IMR-90 (cell line): ENCODE results near the gene MPI. TPM values are rescaled to one million over a fixed set of nuclear protein-coding genes. Genes with fewer than 3 reads are reported as not detected.

Source experiments
- ATAC-seq: fragments of 200-7000 bp; cut with Tn5 transposase; 2 replicates; pipeline ENCODE4 v1.9.1; 2020; ENCODE audit warnings: low read depth, mild to moderate bottlenecking, moderate library complexity
- BruUV-seq: library from RNA; stranded (reverse); fragments of 400-500 nt; replicated peaks from 2 replicates; lab custom pipeline; 2021; lab: Mats Ljungman, UMichigan
- CTCF ChIA-PET: fragments of 300-600 bp; formaldehyde crosslinking; extraction: SDS; loops from one replicate; lab custom pipeline; 2021; ENCODE audit warnings: antibody characterized with exemption; lab: Yijun Ruan, JAX
- POLR2A ChIA-PET: fragments of 300-600 bp; sonication (Branson Sonifier 250); formaldehyde crosslinking; loops from one replicate; lab custom pipeline; 2022; ENCODE audit warnings: antibody characterized with exemption; ENCODE audit not compliant: unreplicated experiment; lab: Charles Lee
- DNase-seq: peaks from one replicate; pipeline ENCODE4 v3.0.0; 2013
- H2AFZ ChIP-seq: replicated peaks from 2 replicates; pipeline ENCODE3; 2013; ENCODE audit warnings: low read length, mild to moderate bottlenecking; ENCODE audit not compliant: poor library complexity
- H2AK5ac ChIP-seq: 2 replicates; pipeline ENCODE4 v1.6.1; 2013; ENCODE audit warnings: low read depth, low read length, inconsistent platforms
- H2AK9ac ChIP-seq: replicated peaks from 2 replicates; pipeline ENCODE3; 2013; ENCODE audit warnings: mild to moderate bottlenecking, low read depth, low read length, moderate library complexity; ENCODE audit not compliant: poor library complexity
- H2BK120ac ChIP-seq: 2 replicates; pipeline ENCODE4 v1.6.1; 2013; ENCODE audit warnings: low read depth, low read length, inconsistent platforms
- H2BK15ac ChIP-seq: 3 replicates; pipeline ENCODE4 v1.6.1; 2013; ENCODE audit warnings: low read depth, low read length, inconsistent platforms
- H2BK20ac ChIP-seq: 2 replicates; pipeline ENCODE4 v1.6.1; 2013; ENCODE audit warnings: low read depth, mild to moderate bottlenecking, inconsistent platforms, low read length, moderate library complexity
- H2BK5ac ChIP-seq: 2 replicates; pipeline ENCODE4 v1.6.1; 2013; ENCODE audit warnings: mild to moderate bottlenecking, low read depth, low read length, inconsistent platforms; ENCODE audit not compliant: poor library complexity, severe bottlenecking
- H3K14ac ChIP-seq: replicated peaks from 2 replicates; pipeline ENCODE4 v1.6.1; 2013; ENCODE audit warnings: low read depth, low read length, inconsistent platforms
- H3K18ac ChIP-seq: 2 replicates; pipeline ENCODE4 v1.6.1; 2013; ENCODE audit warnings: low read depth, low read length, control low read depth
- H3K23ac ChIP-seq: 2 replicates; pipeline ENCODE4 v1.6.1; 2013; ENCODE audit warnings: low read depth, low read length, inconsistent platforms
- H3K27ac ChIP-seq: 2 replicates; pipeline ENCODE4 v1.5.1; 2013; ENCODE audit warnings: mild to moderate bottlenecking, control low read depth, low read length; ENCODE audit not compliant: insufficient read depth
- H3K27me3 ChIP-seq: 2 replicates; pipeline ENCODE4 v1.6.1; 2013; ENCODE audit warnings: low read length; ENCODE audit not compliant: control insufficient read depth, insufficient read depth
- H3K36me3 ChIP-seq: 2 replicates; pipeline ENCODE4 v1.6.1; 2013; ENCODE audit warnings: low read length, mixed read lengths; ENCODE audit not compliant: control insufficient read depth, insufficient read depth
- H3K4ac ChIP-seq: 2 replicates; pipeline ENCODE4 v1.6.1; 2013; ENCODE audit warnings: low read depth, low read length, inconsistent platforms
- H3K4me1 ChIP-seq: 2 replicates; pipeline ENCODE4 v1.6.1; 2013; ENCODE audit warnings: low read length, mixed read lengths; ENCODE audit not compliant: control insufficient read depth, insufficient read depth
- H3K4me2 ChIP-seq: 2 replicates; pipeline ENCODE4 v1.6.1; 2013; ENCODE audit warnings: low read depth, mild to moderate bottlenecking, control low read depth, low read length, moderate library complexity
- H3K4me3 ChIP-seq: 2 replicates; pipeline ENCODE4 v1.5.1; 2013; ENCODE audit warnings: low read depth, mild to moderate bottlenecking, control low read depth, low read length, moderate library complexity; ENCODE audit not compliant: insufficient read depth
- H3K56ac ChIP-seq: 2 replicates; pipeline ENCODE4 v1.6.1; 2013; ENCODE audit warnings: low read length, inconsistent platforms; ENCODE audit not compliant: insufficient read depth; ENCODE audit errors: extremely low read depth
- H3K79me1 ChIP-seq, 2 experiments: 2 replicates each; pipeline ENCODE4 v1.6.1; 2013; ENCODE audit warnings: low read length in 2 of 2, inconsistent platforms in 1 of 2, low read depth in 1 of 2
- H3K9ac ChIP-seq: 2 replicates; pipeline ENCODE4 v1.6.1; 2013; ENCODE audit warnings: low read depth, low read length, control low read depth
- H3K9me1 ChIP-seq: 2 replicates; pipeline ENCODE4 v1.6.1; 2013; ENCODE audit warnings: low read length, inconsistent platforms; ENCODE audit not compliant: insufficient read depth
- H3K9me3 ChIP-seq: 2 replicates; pipeline ENCODE4 v1.6.1; 2013; ENCODE audit warnings: low read length; ENCODE audit not compliant: control insufficient read depth, insufficient read depth
- H4K20me1 ChIP-seq: 2 replicates; pipeline ENCODE4 v1.6.1; 2013; ENCODE audit warnings: low read length, inconsistent platforms; ENCODE audit not compliant: insufficient read depth
- H4K5ac ChIP-seq: 2 replicates; pipeline ENCODE4 v1.6.1; 2013; ENCODE audit warnings: mild to moderate bottlenecking, low read depth, low read length, control low read depth
- H4K8ac ChIP-seq, 2 experiments: 2 replicates each; pipeline ENCODE4 v1.6.1; 2013; ENCODE audit warnings: low read depth in 2 of 2, low read length in 2 of 2, control low read depth in 1 of 2, inconsistent platforms in 1 of 2
- H4K91ac ChIP-seq: 2 replicates; pipeline ENCODE4 v1.6.1; 2013; ENCODE audit warnings: low read depth, low read length, inconsistent platforms; ENCODE audit not compliant: insufficient read depth
- BHLHE40 ChIP-seq: fragments of 150-350 bp; IDR thresholded peaks from 2 replicates; pipeline ENCODE4 v1.6.1; 2016; ENCODE audit warnings: mild to moderate bottlenecking, low read depth, low read length
- CEBPB ChIP-seq: IDR thresholded peaks from 2 replicates; pipeline ENCODE4 v1.6.1; 2012; ENCODE audit warnings: low read depth, low read length, improper control_type of control experiment
- CHD1 ChIP-seq: IDR thresholded peaks from 2 replicates; pipeline ENCODE4 v1.6.1; 2012; ENCODE audit warnings: low read depth, low read length, improper control_type of control experiment
- FOS ChIP-seq: fragments of 150-350 bp; IDR thresholded peaks from 2 replicates; pipeline ENCODE4 v1.6.1; 2016; ENCODE audit warnings: low read depth, low read length
- MAFK ChIP-seq: IDR thresholded peaks from 2 replicates; pipeline ENCODE4 v1.6.1; 2012; ENCODE audit warnings: low read depth, low read length, improper control_type of control experiment
- MAZ ChIP-seq: IDR thresholded peaks from 2 replicates; pipeline ENCODE4 v1.6.1; 2012; ENCODE audit warnings: low read depth, mild to moderate bottlenecking, low read length, improper control_type of control experiment, moderate library complexity, borderline replicate concordance
- MXI1 ChIP-seq: IDR thresholded peaks from 2 replicates; pipeline ENCODE4 v1.6.1; 2012; ENCODE audit warnings: low read depth, mild to moderate bottlenecking, low read length, moderate library complexity, borderline replicate concordance
- NFE2L2 ChIP-seq: fragments of 150-350 bp; IDR thresholded peaks from 2 replicates; pipeline ENCODE4 v1.6.1; 2016; ENCODE audit warnings: low read depth, mild to moderate bottlenecking, low read length
- POLR2A ChIP-seq: IDR thresholded peaks from 2 replicates; pipeline ENCODE4 v1.6.1; 2012; ENCODE audit warnings: mild to moderate bottlenecking, low read depth, low read length
- RCOR1 ChIP-seq: IDR thresholded peaks from 2 replicates; pipeline ENCODE4 v1.6.1; 2012; ENCODE audit warnings: mild to moderate bottlenecking, low read length, improper control_type of control experiment; ENCODE audit not compliant: insufficient replicate concordance
- RFX5 ChIP-seq: IDR thresholded peaks from 2 replicates; pipeline ENCODE4 v1.8.0; 2012; ENCODE audit warnings: low read depth, mild to moderate bottlenecking, low read length, moderate library complexity
- WGBS, 2 experiments: methylation state at CpG; one replicate each; pipeline versions ENCODE4 v1.1.5 to v1.1.7; 2013; ENCODE audit warnings: missing lambda C conversion rate in 2 of 2; ENCODE audit not compliant: insufficient read length in 1 of 2; ENCODE audit errors: extremely low coverage in 2 of 2; 5-methylcytosine and 5-hydroxymethylcytosine counted together
- dilution Hi-C: fragments of 300-500 bp; cut with HindIII; formaldehyde crosslinking; loops from one replicate; pipeline ENCODE4 v1.14.3; 2018; ENCODE audit warnings: low sequenced_read_pairs; ENCODE audit not compliant: unreplicated experiment
- in situ Hi-C: fragments of 300-500 bp; cut with MboI; formaldehyde crosslinking; loops from 3 replicates; pipeline ENCODE4 v1.14.3; 2019; ENCODE audit warnings: low sequenced_read_pairs, inconsistent platforms, mixed read lengths
- intact Hi-C: fragments of 100-400 bp; cut with micrococcal nuclease; formaldehyde crosslinking; loops from 2 replicates; pipeline ENCODE4 v1.10.0; 2022
- polyA plus RNA-seq, 3 experiments: library from polyadenylated mRNA; depleted of rRNA; stranded (reverse); fragments of >200 nt; gene quantifications; 2 replicates each; pipeline ENCODE4 v1.2.3, GENCODE V29; 2012; ENCODE audit warnings: low replicate concordance in 1 of 3
- total RNA-seq: library from RNA; depleted of rRNA; stranded (reverse); fragments of >200 nt; gene quantifications from 2 replicates; pipeline ENCODE4 v1.2.3, GENCODE V29; 2012
- TF ChIP-seq, protein P1 (sequence below): conservative IDR thresholded peaks from 2 replicates; pipeline ENCODE4 v1.5.1; 2012; ENCODE audit warnings: mild to moderate bottlenecking, low read depth, low read length, improper control_type of control experiment
- TF ChIP-seq, protein P2 (sequence below): fragments of 150-350 bp; IDR thresholded peaks from 2 replicates; pipeline ENCODE4 v1.6.1; 2016; ENCODE audit warnings: low read depth, mild to moderate bottlenecking, low read length, moderate library complexity, borderline replicate concordance
- TF ChIP-seq, protein P3 (sequence below): fragments of 150-350 bp; IDR thresholded peaks from 2 replicates; pipeline ENCODE4 v1.6.1; 2017; ENCODE audit warnings: mild to moderate bottlenecking, antibody characterized with exemption, low read length, low read depth

MPI gene
- total and polyA plus RNA-seq, 2 of the 4 experiments (the other 2 are of a cell fraction) = 80.1 to 91.8 TPM

DNA sequence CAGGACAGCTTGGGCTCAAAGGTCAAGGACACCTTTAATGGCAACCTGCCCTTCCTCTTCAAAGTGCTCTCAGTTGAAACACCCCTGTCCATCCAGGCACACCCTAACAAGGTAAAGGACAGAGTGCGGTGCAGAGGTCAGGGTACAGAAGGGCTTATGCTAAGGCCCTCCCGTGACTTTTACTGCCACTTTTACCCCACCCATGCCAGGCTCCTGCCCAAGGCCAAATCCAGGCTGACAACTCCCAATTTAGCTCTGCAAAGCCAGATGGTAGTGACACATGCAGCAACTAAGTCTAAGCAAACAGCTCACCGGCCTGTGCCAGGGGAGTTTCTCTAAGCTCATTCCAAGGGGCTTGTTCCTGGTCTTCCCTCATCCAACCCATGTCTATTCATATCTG lies 1.6 kb downstream of the MPI start:
- Histone ChIP-seq H3K79me1 (peaks cover 16 to 32% of the 10 kb centered on the region in 2 experiments; a peak in 3 of 4 replicates), H3K27ac (no peak overlapping the region), H3K23ac (no peak overlapping the region), H3K9me3 (no peaks in the 10 kb centered on the region), H3K9ac (no peak overlapping the region), H3K36me3 (peaks cover 27% of the 10 kb centered on the region), H2BK5ac (no peak overlapping the region), H2AK5ac (no peak overlapping the region), H4K8ac (no peak overlapping the region), H2AK9ac (peak overlapping the region; percentile 13), H4K91ac (no peak overlapping the region), H2BK15ac (no peak overlapping the region), H2BK120ac (no peak overlapping the region), H3K4ac (no peak overlapping the region), H3K4me3 (no peak overlapping the region), H4K20me1 (no peaks in the 10 kb centered on the region; the same call in 1 of the 2 replicates), H3K18ac (no peak overlapping the region), H3K56ac (no peak overlapping the region), H3K27me3 (no peaks in the 10 kb centered on the region), H3K14ac (no peak overlapping the region), H2AFZ (peak overlapping the region; percentile 56), H2BK20ac (no peak overlapping the region), H3K4me2 (no peak overlapping the region), H3K4me1 (peaks cover 9% of the 10 kb centered on the region), H3K9me1 (peaks cover 21% of the 10 kb centered on the region), H4K5ac (no peak overlapping the region)
- ATAC-seq = no peak
- TF ChIP-seq MAZ (no peak), RFX5 (no peak), POLR2A (no peak), BHLHE40 (no peak), RCOR1 (no peak), CEBPB (no peak), CHD1 (no peak), MXI1 (no peak), FOS (no peak), NFE2L2 (no peak), MAFK (no peak)
- TF ChIP-seq, protein P1, sequence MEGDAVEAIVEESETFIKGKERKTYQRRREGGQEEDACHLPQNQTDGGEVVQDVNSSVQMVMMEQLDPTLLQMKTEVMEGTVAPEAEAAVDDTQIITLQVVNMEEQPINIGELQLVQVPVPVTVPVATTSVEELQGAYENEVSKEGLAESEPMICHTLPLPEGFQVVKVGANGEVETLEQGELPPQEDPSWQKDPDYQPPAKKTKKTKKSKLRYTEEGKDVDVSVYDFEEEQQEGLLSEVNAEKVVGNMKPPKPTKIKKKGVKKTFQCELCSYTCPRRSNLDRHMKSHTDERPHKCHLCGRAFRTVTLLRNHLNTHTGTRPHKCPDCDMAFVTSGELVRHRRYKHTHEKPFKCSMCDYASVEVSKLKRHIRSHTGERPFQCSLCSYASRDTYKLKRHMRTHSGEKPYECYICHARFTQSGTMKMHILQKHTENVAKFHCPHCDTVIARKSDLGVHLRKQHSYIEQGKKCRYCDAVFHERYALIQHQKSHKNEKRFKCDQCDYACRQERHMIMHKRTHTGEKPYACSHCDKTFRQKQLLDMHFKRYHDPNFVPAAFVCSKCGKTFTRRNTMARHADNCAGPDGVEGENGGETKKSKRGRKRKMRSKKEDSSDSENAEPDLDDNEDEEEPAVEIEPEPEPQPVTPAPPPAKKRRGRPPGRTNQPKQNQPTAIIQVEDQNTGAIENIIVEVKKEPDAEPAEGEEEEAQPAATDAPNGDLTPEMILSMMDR = no peak
- TF ChIP-seq, protein P2, sequence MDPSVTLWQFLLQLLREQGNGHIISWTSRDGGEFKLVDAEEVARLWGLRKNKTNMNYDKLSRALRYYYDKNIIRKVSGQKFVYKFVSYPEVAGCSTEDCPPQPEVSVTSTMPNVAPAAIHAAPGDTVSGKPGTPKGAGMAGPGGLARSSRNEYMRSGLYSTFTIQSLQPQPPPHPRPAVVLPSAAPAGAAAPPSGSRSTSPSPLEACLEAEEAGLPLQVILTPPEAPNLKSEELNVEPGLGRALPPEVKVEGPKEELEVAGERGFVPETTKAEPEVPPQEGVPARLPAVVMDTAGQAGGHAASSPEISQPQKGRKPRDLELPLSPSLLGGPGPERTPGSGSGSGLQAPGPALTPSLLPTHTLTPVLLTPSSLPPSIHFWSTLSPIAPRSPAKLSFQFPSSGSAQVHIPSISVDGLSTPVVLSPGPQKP = no peak
- TF ChIP-seq, protein P3, sequence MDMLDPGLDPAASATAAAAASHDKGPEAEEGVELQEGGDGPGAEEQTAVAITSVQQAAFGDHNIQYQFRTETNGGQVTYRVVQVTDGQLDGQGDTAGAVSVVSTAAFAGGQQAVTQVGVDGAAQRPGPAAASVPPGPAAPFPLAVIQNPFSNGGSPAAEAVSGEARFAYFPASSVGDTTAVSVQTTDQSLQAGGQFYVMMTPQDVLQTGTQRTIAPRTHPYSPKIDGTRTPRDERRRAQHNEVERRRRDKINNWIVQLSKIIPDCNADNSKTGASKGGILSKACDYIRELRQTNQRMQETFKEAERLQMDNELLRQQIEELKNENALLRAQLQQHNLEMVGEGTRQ = no peak
- dilution Hi-C loops (no loop called here), intact Hi-C loops (loop anchor here (5.0 kb wide), 1 partner anchor 49 kb away; the partner anchor contains the start of gene ULK3), in situ Hi-C loops (no loop called here)
- no peak for DNase-seq
- no TSS peak for BruUV-seq
- ChIA-PET CTCF (interaction anchor here (1.1 kb wide), 1 partner anchor 10 kb away, joined by 3 read pairs; no protein-coding TSS in a partner anchor), POLR2A (no interaction called here)
- WGBS, 2 experiments = no CpG with 5 or more reads among the region's 3 CpGs
